Peyer's patch (tissue), 4 donors: ENCODE measurements around the gene KCP.

Source experiments
- POLR2A ChIP-seq, 2 donors: fragments of 450-650 bp; IDR thresholded peaks; one replicate each; pipeline ENCODE4 v1.5.1; 2017; ENCODE audit warnings: antibody characterized with exemption in 2 of 2, mild to moderate bottlenecking in 2 of 2, moderate library complexity in 2 of 2
- TF ChIP-seq, protein P1 (sequence below), 6 experiments: fragments of 450-650 bp in 4 of 6; fragments of 200-600 bp in 2 of 6; sonication (generic) in 1 of 6; IDR thresholded peaks; one replicate each; pipeline ENCODE4 v1.5.1; 2017 to 2019; ENCODE audit warnings: antibody characterized with exemption in 6 of 6, mild to moderate bottlenecking in 3 of 6, moderate library complexity in 1 of 6

DNA sequence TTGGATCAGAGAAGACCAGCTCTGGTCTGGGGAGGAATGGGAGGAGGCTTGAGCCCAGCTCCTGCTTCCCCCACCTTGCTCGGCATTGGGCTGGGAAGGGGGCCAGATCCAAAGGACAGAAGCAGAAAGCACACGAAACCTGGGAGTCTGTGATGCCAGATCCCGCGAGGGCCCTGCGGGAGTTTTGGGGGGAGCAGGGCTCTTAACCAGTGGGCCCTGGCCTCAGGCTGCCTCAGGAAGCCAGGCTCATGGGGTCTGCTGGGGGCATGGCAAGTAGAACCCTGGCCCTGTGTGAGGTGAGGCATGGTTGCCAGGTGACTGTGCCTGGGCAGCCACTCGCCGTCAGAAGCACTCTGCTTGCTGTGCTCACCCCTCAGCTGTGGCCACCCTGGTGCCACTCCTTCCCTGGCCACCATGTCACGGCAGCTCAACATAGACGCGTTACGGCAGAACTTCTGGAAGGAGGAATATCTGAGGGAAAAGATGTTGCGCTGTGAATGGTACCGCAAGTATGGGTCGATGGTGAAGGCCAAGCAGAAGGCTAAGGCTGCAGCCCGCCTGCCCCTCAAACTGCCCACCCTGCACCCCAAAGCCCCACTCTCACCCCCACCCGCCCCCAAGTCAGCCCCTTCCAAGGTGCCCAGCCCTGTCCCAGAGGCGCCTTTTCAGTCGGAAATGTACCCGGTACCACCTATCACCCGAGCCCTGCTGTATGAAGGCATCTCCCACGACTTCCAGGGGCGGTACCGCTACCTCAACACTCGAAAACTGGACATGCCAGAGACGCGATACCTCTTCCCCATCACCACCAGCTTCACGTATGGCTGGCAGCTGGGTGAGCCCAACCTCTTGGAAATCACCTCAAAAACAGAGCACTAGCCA is 44.3 kb downstream of the KCP start:
- no peak for TF ChIP-seq POLR2A (IDR thresholded peaks at IDR 0.05)
- TF ChIP-seq, protein P1, sequence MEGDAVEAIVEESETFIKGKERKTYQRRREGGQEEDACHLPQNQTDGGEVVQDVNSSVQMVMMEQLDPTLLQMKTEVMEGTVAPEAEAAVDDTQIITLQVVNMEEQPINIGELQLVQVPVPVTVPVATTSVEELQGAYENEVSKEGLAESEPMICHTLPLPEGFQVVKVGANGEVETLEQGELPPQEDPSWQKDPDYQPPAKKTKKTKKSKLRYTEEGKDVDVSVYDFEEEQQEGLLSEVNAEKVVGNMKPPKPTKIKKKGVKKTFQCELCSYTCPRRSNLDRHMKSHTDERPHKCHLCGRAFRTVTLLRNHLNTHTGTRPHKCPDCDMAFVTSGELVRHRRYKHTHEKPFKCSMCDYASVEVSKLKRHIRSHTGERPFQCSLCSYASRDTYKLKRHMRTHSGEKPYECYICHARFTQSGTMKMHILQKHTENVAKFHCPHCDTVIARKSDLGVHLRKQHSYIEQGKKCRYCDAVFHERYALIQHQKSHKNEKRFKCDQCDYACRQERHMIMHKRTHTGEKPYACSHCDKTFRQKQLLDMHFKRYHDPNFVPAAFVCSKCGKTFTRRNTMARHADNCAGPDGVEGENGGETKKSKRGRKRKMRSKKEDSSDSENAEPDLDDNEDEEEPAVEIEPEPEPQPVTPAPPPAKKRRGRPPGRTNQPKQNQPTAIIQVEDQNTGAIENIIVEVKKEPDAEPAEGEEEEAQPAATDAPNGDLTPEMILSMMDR (IDR thresholded peaks at IDR 0.05): no peak
